HCT116 (cell line): ENCODE measurements around the gene ELL3. TPM values are rescaled to one million over a fixed set of nuclear protein-coding genes. Genes with fewer than 3 reads are reported as not detected.

Experiments used
- ATAC-seq: fragments of 200-7000 bp; cut with Tn5 transposase; 2 replicates; pipeline ENCODE4 v1.9.1; 2020; ENCODE audit warnings: mild to moderate bottlenecking, moderate library complexity
- BruUV-seq: library from RNA; stranded (reverse); fragments of 400-500 nt; replicated peaks from 2 replicates; lab custom pipeline; 2021; lab: Mats Ljungman, UMichigan
- CTCF ChIA-PET: fragments of 300-600 bp; sonication (Branson Sonifier 250); formaldehyde crosslinking; loops from one replicate; lab custom pipeline; 2021; ENCODE audit warnings: antibody characterized with exemption; lab: Charles Lee
- POLR2A ChIA-PET: fragments of 300-600, 350-600 bp; sonication (Branson Sonifier 250); formaldehyde crosslinking; loops from one replicate; lab custom pipeline; 2021; ENCODE audit warnings: antibody characterized with exemption; lab: Charles Lee
- RAD21 ChIA-PET, 2 experiments: fragments of 300-600 bp; sonication (Branson Sonifier 250); formaldehyde crosslinking; loops; one replicate each; lab custom pipeline; 2023; ENCODE audit warnings: low total read pairs in 2 of 2; ENCODE audit not compliant: uncharacterized antibody in 2 of 2, unreplicated experiment in 2 of 2, low non-redundant PET in 1 of 2; lab: Charles Lee
- DNase-seq: peaks from one replicate; pipeline ENCODE4 v3.0.0-alpha.2; 2010; ENCODE audit warnings: low read depth, low spot score
- H2AFZ ChIP-seq: fragments of 200-600 bp; shearing (Covaris generic), sonication (generic); 2 replicates; pipeline ENCODE4 v1.6.1; 2017; ENCODE audit warnings: low read depth, mixed run types, mixed read lengths, antibody characterized with exemption, low read length; ENCODE audit not compliant: poor library complexity, severe bottlenecking
- H3K27ac ChIP-seq: 2 replicates; pipeline ENCODE4 v1.5.1; 2012; ENCODE audit warnings: low read depth, low read length
- H3K27me3 ChIP-seq: fragments of 200-600 bp; sonication (generic); 2 replicates; pipeline ENCODE4 v1.6.1; 2016; ENCODE audit warnings: mixed run types, low read length, mixed read lengths; ENCODE audit not compliant: insufficient read depth
- H3K36me3 ChIP-seq, 2 experiments: fragments of 200-500 bp in 1 of 2; fragments of 200-600 bp in 1 of 2; sonication (Bioruptor generic) in 1 of 2; sonication (generic) in 1 of 2; 2 replicates each; pipeline versions ENCODE4 v1.5.1 to v1.6.1; 2014 to 2016; ENCODE audit warnings: low read length in 2 of 2, inconsistent platforms in 1 of 2, mixed read lengths in 1 of 2, mixed run types in 1 of 2; ENCODE audit not compliant: insufficient read depth in 2 of 2, control insufficient read depth in 1 of 2
- H3K4me1 ChIP-seq, 2 experiments: fragments of 200-600 bp in 1 of 2; sonication (generic) in 1 of 2; 2 replicates each; pipeline versions ENCODE4 v1.5.1 to v1.6.1; 2012 to 2017; ENCODE audit warnings: low read length in 2 of 2, inconsistent platforms in 1 of 2, mild to moderate bottlenecking in 1 of 2, mixed read lengths in 1 of 2, mixed run types in 1 of 2, moderate library complexity in 1 of 2; ENCODE audit not compliant: insufficient read depth in 2 of 2, control insufficient read depth in 1 of 2
- H3K4me2 ChIP-seq: fragments of 200-600 bp; sonication (generic); 2 replicates; pipeline ENCODE4 v1.6.1; 2017; ENCODE audit warnings: mixed run types, low read length, mixed read lengths
- H3K4me3 ChIP-seq, 2 experiments: fragments of 200-600 bp in 1 of 2; sonication (generic) in 1 of 2; replicated peaks in 1 of 2; 2 replicates each; pipeline ENCODE4 v1.5.1; 2011 to 2016; ENCODE audit warnings: low read length in 2 of 2, control low read depth in 1 of 2, low read depth in 1 of 2, mild to moderate bottlenecking in 1 of 2, mixed read lengths in 1 of 2, mixed run types in 1 of 2
- H3K79me2 ChIP-seq: fragments of 200-600 bp; sonication (generic); 2 replicates; pipeline ENCODE4 v1.6.1; 2017; ENCODE audit warnings: mild to moderate bottlenecking, mixed run types, low read length, moderate library complexity, mixed read lengths; ENCODE audit not compliant: insufficient read depth
- H3K9ac ChIP-seq: fragments of 200-600 bp; sonication (generic); 2 replicates; pipeline ENCODE4 v1.6.1; 2016; ENCODE audit warnings: low read length, mixed read lengths
- H3K9me2 ChIP-seq: fragments of 200-600 bp; sonication (generic), shearing (Covaris generic); 2 replicates; pipeline ENCODE4 v1.6.1; 2017; ENCODE audit warnings: mixed run types, mild to moderate bottlenecking, moderate library complexity; ENCODE audit not compliant: insufficient read depth
- H3K9me3 ChIP-seq, 2 experiments: fragments of 200-500 bp in 1 of 2; fragments of 200-600 bp in 1 of 2; sonication (Bioruptor generic) in 1 of 2; sonication (generic) in 1 of 2; 2 replicates each; pipeline ENCODE4 v1.6.1; 2014 to 2017; ENCODE audit warnings: low read length in 2 of 2, mixed read lengths in 2 of 2, inconsistent platforms in 1 of 2, low read depth in 1 of 2, mild to moderate bottlenecking in 1 of 2, mixed run types in 1 of 2, moderate library complexity in 1 of 2; ENCODE audit not compliant: control insufficient read depth in 1 of 2, insufficient read depth in 1 of 2
- H4K20me1 ChIP-seq: fragments of 200-600 bp; sonication (generic), shearing (Covaris generic); 2 replicates; pipeline ENCODE4 v1.6.1; 2017; ENCODE audit warnings: mixed run types, mild to moderate bottlenecking, moderate library complexity; ENCODE audit not compliant: insufficient read depth
- ATF3 ChIP-seq: IDR thresholded peaks from 2 replicates; pipeline ENCODE4 v1.6.1; 2012
- CBX3 ChIP-seq: IDR thresholded peaks from 2 replicates; pipeline ENCODE4 v1.6.1; 2012; ENCODE audit warnings: low read depth
- CEBPB ChIP-seq: IDR thresholded peaks from 2 replicates; pipeline ENCODE4 v1.6.1; 2012; ENCODE audit warnings: low read depth
- CTCF ChIP-seq, 3 experiments: fragments of 200-600 bp in 1 of 3; sonication (generic) in 1 of 3; IDR thresholded peaks in 2 of 3; conservative IDR thresholded peaks in 1 of 3; 2 replicates each; pipeline ENCODE4 v1.5.1; 2012 to 2017; ENCODE audit warnings: low read depth in 2 of 3, low read length in 2 of 3, antibody characterized with exemption in 1 of 3, borderline replicate concordance in 1 of 3, control low read depth in 1 of 3, mild to moderate bottlenecking in 1 of 3, mixed read lengths in 1 of 3, mixed run types in 1 of 3, moderate library complexity in 1 of 3; ENCODE audit not compliant: insufficient read depth in 1 of 3
- EGR1 ChIP-seq: IDR thresholded peaks from 2 replicates; pipeline ENCODE4 v1.6.1; 2012; ENCODE audit warnings: low read depth
- JUND ChIP-seq: IDR thresholded peaks from 2 replicates; pipeline ENCODE4 v1.6.1; 2012
- MAX ChIP-seq: IDR thresholded peaks from 2 replicates; pipeline ENCODE4 v1.6.1; 2012
- RAD21 ChIP-seq: IDR thresholded peaks from 2 replicates; pipeline ENCODE4 v1.6.1; 2012; ENCODE audit warnings: low read depth, mild to moderate bottlenecking
- REST ChIP-seq: IDR thresholded peaks from 2 replicates; pipeline ENCODE4 v1.6.1; 2012; ENCODE audit warnings: low read depth
- SIN3A ChIP-seq: IDR thresholded peaks from 2 replicates; pipeline ENCODE4 v1.6.1; 2012; ENCODE audit warnings: low read depth
- SP1 ChIP-seq: IDR thresholded peaks from 2 replicates; pipeline ENCODE4 v1.6.1; 2012; ENCODE audit warnings: low read depth
- ZFX ChIP-seq: fragments of 450-650 bp; IDR thresholded peaks from 2 replicates; pipeline ENCODE4 v1.6.1; 2017
- intact Hi-C: fragments of 100-400 bp; cut with micrococcal nuclease; formaldehyde crosslinking; loops from 2 replicates; pipeline ENCODE4 v1.10.0; 2022
- total RNA-seq: library from RNA; stranded (reverse); gene quantifications from one replicate; pipeline ENCODE4 v1.2.1, GENCODE V29; 2021; ENCODE audit not compliant: unreplicated experiment

Gene ELL3
- total RNA-seq, 1 experiment from 2014 or later = 16.2 TPM

GRCh38 chr15:43776101-43776717, 557 bp downstream of the ELL3 start:
- Histone ChIP-seq H3K27me3 (no peaks in the 10 kb centered on the region), H3K4me3 (peak overlapping the region; percentile 90 to 98), H3K4me2 (peak overlapping the region; percentile 99), H3K36me3 (peaks cover 23 to 25% of the 10 kb centered on the region in 2 experiments), H3K79me2 (no peaks in the 10 kb centered on the region; the same call in 1 of the 2 replicates), H3K4me1 (peaks cover 9 to 31% of the 10 kb centered on the region in 2 experiments), H2AFZ (no peak overlapping the region), H3K9me2 (no peaks in the 10 kb centered on the region)
- intact Hi-C loops = loop anchor here (10.0 kb wide), 1 partner anchor 331 kb away; no protein-coding TSS in a partner anchor
- no TSS peak for BruUV-seq
- ATAC-seq (peak; percentile 26), DNase-seq (no peak)
- ChIA-PET CTCF (interaction anchor here (1.1 to 2.3 kb wide), 7 partner anchors 8 to 448 kb away, joined by 3 to 12 read pairs (median 5); partner anchors contain the start of genes HYPK, PDIA3 and SERINC4), POLR2A (interaction anchor here (1.2 to 2.0 kb wide), 8 partner anchors 10 to 48 kb away, joined by 3 to 8 read pairs (median 4); partner anchors contain the start of genes HYPK, MFAP1, PDIA3 and SERF2)
- TF ChIP-seq RAD21 (no peak), ZFX (0 out of 2 replicates have a peak, but pooled peaks have one; percentile 17)
- TF ChIP-seq, all 23 proteins: peak for 1
- RAD21 ChIA-PET = no interaction called here
- Histone ChIP-seq H4K20me1 (no peaks in the 10 kb centered on the region), H3K27ac (peak overlapping the region; percentile 69), H3K9me3 (no peaks in the 10 kb centered on the region), H3K9ac (peak overlapping the region; percentile 86)

GRCh38 chr15:43775411-43775965, 1.3 kb downstream of the ELL3 start:
- peak overlapping the region; percentile 90 to 98 for H3K4me3 ChIP-seq
- peaks cover 9 to 31% of the 10 kb centered on the region in 2 experiments for H3K4me1 ChIP-seq
- RAD21 ChIA-PET = no interaction called here
- ATAC-seq (peak; percentile 65), DNase-seq (peak; percentile 85)
- H3K9me2 ChIP-seq = no peaks in the 10 kb centered on the region
- H2AFZ ChIP-seq = no peak overlapping the region
- peak overlapping the region; percentile 86 for H3K9ac ChIP-seq
- no TSS peak for BruUV-seq
- H3K9me3 ChIP-seq = no peaks in the 10 kb centered on the region
- peaks cover 29 to 32% of the 10 kb centered on the region in 2 experiments for H3K36me3 ChIP-seq
- POLR2A ChIA-PET = interaction anchor here (0.6 to 2.0 kb wide), 6 partner anchors 10 to 521 kb away, joined by 3 to 8 read pairs (median 3); partner anchors contain the start of genes MFAP1 and SERF2
- H3K27ac ChIP-seq = peak overlapping the region; percentile 69
- no peaks in the 10 kb centered on the region for H4K20me1 ChIP-seq
- H3K4me2 ChIP-seq = peak overlapping the region; percentile 99
- no peaks in the 10 kb centered on the region; the same call in 1 of the 2 replicates for H3K79me2 ChIP-seq
- no peaks in the 10 kb centered on the region for H3K27me3 ChIP-seq
- CTCF ChIA-PET = interaction anchor here (1.0 to 2.3 kb wide), 3 partner anchors 21 to 30 kb away, joined by 3 to 5 read pairs (median 3); partner anchors contain the start of genes HYPK and PDIA3
- intact Hi-C loops = loop anchor here (10.0 kb wide), 1 partner anchor 331 kb away; no protein-coding TSS in a partner anchor
- TF ChIP-seq RAD21 (peak; percentile 58), CTCF (IDR thresholded peaks at IDR 0.05 in 2 of 3, conservative IDR thresholded peaks at IDR 0.05 in 1 of 3; ENCODE audit: borderline replicate concordance in 1 of 3, insufficient read depth in 1 of 3, low read depth in 2 of 3, low read length in 2 of 3) (peak; percentile 66 to 78 (median 74)), EGR1 (no peak), MAX (peak; percentile 99), JUND (no peak), CEBPB (no peak), CBX3 (peak; percentile 86), SP1 (peak; percentile 26; the same call in 1 of the 2 replicates), REST (no peak), SIN3A (peak; percentile 65; the same call in 1 of the 2 replicates), ATF3 (no peak)
